Hippocampal formation (tissue), 2 donors: ENCODE results near the gene GALNTL6.
"Not testable (repeated sequence)": the region's sequence is repeated elsewhere in the genome, so short reads cannot be mapped to it uniquely, and the experiment has no call there.

Experiments
- DNase-seq, 2 donors: peaks; one replicate each; lab custom pipeline; 2025; lab: John Stamatoyannopoulos, UW

GALNTL6 gene

DNA sequence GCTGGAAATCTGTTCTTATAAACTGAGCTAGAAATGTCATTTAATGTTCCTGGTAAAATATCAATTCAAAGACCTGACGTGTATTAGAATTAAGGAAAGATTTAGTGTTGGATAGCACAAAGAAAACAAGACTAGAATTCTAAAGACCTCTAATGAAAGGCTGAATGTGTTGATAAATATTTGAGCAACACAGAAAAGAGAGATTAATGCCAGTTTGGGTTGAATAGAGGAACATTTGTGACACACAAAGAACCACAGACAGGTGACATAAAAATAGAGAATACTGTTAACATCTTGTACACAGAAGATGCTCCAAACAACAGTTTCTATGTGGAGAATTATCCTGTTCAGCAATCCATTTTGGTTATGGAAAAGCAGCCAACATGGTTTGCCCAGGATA is 1133.3 kb downstream of the GALNTL6 start:
- no peak for DNase-seq

DNA sequence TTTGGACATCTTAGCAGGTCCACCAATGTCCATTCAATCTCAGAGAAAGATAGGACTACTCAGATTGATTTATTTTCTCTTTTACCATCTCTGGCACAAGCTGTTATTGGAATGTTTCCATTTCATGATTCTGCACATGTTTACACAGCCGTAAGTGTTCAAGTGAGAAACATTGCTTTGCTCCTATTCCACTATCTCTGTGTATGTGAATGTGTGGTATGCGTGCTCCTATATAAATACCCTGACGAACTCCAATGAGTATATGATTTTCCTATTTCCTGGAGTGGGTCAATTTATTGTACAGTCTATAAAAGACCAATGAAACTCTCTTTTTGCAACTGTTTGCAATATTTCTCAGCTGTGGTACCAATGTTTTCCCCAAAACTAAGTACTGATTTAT is 1134.4 kb downstream of the GALNTL6 start:
- no peak for DNase-seq

DNA sequence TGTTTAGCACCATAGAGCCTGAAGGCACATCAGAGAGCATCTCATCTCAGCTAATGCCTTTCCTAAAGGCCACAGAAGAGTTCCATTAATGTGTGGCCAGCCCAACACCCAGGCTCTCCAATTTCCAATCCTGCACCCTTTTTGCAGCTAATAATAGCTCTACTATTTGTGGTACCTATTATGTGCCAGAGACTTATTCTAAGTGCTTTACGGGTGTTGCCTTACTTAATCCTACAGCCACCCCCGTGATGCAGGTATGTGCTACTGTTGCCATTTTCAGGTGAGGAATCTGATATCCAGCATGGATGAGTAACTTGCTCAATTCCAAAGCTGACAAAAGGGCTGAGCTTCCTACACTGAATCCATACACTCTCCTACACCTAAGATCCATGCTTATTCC is 1137.8 kb downstream of the GALNTL6 start:
- no peak for DNase-seq

DNA sequence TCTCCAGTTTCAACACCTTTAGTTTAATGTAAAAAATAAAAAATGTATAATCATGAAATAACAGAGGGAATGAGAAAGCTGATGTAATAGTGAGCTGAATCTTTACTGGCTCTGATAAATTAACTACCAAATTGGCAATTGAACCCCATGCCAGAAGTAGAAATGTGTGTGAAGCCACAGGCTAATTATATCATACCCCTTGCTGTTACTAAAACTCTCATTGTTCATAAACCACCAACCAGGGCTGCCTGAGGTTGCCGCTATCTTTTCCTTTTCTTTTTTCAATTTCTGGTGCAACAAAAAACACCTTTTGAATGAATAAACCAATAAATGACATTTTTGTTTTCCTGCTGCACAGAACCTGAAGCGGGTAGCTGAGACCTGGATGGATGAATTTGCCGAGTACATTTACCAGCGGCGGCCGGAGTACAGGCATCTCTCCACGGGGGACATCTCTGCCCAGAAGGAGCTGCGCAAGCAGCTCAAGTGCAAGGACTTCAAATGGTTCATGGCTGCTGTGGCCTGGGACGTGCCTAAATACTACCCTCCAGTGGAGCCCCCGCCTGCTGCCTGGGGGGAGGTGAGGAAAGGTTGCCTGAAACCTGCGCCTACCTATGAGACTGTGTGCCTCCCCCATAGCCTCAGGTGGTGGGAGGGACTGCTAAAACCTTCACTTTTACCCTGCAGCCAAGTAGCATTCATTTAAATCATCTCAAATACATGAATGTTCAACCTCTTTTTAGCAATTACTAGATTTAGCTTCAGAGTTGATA is 1138.7 kb downstream of the GALNTL6 start:
- DNase-seq = no peak

DNA sequence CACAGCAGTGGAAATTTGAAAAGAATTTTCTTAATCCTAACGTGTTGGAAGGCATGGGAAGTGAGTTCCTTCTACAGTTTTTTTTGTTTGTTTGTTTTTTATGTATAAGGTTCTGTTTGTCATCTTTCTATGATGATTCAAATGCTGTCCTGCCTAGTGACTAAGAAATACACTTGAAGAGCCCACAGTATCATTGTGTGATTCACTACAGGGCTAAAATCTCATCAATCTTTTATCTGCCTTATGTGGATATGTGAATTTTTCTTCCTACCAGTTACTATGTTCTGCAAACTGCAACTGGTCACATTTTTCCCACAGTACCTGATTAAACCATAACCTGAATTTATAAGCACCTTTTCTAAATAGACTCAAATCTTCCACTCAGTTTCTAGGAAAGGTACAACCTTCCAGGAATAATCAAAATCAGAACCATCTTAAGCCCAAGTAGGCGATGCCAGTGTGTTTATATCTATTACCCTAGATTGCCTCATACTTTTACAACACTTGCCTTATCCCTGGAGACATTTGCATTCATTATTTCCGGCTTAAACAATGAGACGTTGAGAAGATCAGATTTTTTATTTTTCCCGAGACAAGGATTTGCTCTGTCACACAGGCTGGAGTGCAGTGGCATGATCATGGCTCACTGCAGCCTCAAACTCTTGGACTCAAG is 1140.8 kb downstream of the GALNTL6 start:
- DNase-seq = no peak

DNA sequence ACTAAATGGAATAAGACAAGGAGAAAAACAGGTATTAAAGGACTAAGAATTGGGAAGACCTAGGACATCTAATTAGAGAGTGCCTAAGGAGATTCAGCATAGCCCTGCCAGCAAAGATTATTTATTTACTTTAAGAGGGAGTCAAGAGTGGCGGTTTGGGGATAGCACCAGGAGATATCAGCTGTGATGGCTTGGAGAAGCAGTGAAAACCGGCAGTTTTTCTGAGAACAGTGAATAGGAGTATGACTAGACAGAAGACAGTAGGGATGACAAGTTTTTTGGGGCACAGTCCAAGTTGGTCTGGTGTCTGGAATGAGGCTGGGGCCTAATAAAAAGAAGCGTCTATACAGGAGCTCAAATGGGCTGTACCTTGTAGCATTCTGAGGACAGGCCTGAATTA is 1143.1 kb downstream of the GALNTL6 start:
- DNase-seq = not testable (repeated sequence)

DNA sequence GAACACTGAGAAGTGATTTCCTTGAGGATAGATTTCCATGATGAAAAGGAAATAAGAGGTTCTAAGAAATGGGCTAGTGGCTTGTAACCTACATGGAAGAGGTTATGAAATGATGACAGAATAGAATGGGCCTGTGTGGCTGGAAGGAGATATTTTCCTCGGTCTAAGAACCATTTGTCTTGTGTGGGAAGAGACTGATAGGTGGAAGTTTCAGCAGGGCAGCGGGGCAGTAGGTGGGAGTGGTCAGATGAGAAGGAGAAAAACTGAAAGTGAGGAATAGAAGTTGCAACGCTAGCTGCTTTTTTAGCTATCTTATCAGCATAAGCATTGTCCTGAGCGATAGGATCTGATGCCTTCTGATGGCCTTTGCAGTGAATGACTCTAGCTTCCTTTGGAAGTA is 1144.0 kb downstream of the GALNTL6 start:
- no peak for DNase-seq

DNA sequence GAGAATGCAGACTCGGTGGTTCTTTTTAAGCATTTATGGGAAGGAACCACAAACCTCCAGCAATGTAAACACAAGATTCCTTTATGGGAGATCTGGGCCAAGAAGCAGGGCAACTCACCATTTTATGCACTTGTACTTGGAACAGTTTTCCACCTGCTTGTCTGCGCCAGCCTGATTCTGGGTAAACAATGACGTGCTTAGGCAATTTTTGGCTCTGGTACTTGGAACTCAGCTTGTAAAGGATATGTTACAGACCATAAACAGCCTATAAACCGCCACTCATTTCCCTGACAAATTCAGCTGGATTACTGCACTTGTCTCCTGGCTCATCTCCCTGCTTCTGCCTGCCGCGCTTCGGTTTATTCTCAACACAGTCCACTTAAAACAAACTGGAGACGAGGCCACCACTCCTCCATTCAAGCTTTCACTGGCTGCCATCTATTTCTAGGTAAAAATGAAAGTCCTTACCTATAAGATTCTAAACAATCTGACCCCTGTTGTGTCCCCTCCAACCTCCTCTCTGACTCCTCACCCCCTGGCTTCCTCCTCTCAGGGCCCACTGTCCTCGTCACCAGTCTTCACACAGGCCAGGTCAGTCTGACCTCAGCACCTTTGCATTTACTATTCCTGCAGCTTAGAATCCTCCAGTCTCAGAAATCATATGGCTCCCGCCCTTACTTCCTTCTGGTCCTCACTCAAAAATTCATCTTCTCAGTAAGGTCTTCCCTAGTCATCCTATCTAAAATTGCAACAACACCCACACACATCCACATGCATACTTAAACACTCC is 1149.6 kb downstream of the GALNTL6 start:
- DNase-seq = no peak

DNA sequence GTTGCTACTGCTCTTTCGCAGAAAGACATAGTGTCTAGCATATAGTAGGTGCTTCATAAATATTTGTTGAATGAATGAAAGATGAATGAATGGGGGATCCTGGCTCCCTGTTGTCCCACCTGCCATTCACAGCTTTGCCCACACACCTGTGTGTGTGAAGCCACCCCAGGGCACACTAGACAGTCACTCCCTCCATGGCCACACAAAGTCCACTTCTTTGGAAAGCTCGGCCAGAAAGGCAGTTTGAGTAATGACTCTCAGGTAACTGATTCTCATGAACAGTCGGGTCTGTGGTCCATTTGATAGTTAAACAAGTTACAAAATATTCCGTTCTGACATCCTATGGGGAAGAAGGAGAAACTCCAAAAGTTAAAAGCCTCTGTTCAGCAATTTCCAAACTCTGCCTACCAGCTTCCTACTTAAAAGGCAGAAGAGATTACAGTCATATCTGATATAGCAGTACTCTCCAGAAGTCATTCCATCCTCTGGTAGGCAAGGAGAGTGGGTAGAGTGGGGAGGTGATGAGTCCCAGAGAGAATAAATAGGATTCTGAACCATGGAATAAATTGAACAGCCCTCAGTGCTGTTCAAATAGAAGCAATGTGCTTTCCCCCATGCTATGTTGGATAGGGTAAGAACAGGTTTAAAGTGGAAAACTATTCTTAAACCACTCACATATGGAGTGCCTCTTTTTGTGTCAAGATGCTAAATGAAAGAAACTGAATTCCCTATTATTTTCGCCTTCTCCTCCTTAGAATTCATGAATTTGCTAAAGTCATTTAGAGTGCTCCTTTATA is 1150.5 kb downstream of the GALNTL6 start:
- no peak for DNase-seq

DNA sequence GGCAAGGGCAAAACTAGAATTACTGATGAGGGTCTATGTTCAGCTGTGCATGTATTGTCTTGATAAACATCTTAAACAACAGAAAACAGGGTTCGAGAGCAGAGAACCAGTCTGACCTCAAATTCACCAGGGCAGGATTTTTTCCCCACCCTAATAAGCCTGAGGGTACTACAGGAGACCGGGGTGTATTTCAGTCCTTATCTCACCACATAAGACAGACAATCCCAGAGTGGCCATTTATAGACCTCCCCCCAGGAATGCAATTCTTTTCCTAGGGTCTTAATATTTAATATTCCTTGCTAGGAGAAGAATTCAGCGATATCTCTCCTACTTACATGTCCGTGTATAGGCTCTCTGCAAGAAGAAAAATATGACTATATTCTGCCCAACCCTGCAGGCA is 1157.0 kb downstream of the GALNTL6 start:
- not testable (repeated sequence) for DNase-seq

DNA sequence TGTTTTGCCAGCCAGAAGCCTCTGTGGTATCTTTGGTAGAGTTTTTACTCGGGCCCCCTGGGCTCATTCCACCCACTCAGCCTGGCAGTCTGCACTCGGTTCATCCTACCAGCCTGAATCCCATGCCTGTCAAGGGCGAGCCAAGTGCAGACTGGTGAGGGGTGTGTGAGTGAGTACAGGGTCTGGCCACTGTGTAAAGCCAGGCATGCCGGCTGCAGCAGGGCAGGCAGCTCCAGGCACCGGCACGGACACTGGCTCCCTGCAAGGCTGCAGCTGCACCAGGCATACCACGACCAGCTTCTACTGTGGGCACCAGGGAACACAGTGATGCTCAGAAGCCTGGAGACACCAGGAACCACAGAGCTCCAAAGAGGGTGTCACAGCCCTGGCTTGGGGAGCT is 1161.4 kb downstream of the GALNTL6 start:
- no peak for DNase-seq

DNA sequence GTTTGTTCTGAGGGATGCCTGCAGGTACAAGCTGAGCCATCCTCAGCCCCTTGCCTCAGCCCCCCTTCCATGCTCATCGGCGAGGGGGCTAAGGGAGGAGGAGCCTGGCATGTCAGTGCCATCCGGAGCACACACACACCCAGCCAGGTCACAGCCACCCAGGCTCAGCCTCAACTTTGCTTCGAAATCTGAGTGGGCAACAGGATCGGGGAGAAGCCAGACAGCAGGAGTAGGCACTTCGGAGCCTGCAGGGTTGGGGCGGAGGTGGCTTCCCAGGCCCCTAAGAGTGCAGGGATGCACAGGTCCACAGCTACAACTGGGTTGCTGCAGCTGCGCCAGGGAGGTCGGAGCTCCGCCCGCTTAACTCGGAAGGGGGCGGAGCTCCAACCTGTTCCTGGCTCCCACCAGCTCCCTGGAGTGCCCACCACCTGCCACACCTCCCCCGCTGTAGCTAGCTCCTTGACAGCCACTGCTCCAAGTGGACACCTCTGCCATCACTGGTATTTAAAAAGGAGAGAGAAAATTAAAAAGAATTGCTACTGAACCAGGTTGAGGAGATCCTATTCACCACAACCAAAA is 1162.5 kb downstream of the GALNTL6 start:
- no peak for DNase-seq

DNA sequence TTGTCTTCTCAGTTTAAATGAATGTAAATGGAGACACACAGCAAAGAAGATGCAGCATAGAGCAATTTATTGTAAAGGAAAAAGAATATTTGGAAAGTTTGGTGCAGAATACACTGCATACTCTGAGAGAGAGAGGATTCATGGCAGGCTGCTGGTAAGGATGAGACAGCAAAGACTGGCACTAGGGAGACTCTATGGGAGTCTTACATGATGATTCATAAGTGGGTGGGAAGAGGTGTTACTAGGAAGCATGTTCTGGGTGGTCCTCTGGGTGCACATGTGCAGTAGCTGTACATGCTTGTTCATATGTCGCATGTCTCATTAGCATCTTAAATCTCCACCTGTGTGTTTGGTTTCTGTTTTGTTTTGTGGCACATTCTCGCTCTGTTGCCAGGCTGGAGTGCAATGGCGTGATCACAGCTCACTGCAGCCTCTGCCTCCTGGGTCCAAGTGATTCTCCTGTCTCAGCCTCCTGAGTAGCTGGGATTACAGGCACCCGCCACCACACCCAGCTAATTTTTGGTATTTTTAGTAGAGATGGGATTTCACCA is 1164.4 kb downstream of the GALNTL6 start:
- DNase-seq = not testable (repeated sequence)

DNA sequence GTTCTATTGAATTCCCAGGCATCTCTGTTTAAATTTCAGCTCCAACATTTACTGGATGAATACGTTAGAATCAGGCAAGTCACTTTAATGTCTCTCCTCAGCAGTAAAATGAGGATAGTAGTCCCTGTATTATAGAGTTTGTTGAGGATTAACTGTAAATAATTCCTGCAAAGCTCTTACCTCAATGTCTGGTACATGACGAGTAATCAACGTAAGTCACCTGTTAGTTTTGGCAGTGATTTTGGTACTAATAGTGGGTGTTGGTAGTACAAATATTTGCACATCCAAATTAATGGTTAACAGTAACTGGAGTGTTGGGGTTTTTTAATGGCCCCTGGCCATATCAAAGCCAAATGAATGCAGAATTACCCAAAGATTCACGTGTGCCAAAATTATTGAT is 1165.6 kb downstream of the GALNTL6 start:
- no peak for DNase-seq

DNA sequence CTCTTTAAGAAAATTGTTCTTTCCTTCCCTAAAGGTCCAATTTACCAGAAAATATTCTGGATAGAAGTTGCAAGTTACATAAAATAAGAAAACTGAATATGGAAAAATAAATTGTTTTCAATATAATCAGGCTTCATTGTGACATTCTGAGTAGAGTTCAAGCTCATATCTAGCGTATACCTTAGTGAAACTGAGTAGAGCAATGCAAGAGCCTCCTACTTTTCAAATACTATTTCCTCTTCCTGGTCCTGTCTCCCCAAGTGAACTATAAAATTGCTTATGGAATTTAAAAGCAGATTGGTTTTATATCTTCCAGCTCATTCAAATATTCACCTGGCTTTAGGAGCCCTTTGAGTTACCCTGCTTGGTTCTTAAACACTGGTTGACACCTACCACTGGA is 1166.1 kb downstream of the GALNTL6 start:
- DNase-seq = no peak

DNA sequence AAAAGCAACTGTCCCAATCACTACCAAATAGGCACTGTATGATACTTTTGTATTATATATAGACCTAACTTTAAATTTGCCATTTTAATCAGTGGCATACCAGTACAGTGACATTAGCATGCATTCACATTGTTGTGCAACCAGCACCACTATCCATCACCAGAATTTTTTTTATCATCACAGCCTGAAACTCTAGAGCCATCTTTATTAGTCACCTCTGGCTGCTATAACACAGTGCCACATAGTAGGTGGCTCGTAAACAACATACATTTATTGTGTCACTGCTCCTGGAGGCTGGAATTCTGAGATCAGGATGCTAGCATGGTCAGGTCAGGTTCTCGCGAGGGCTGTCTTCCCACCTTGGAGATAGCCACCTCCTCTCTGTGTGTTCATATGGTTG is 1167.0 kb downstream of the GALNTL6 start:
- DNase-seq = no peak

DNA sequence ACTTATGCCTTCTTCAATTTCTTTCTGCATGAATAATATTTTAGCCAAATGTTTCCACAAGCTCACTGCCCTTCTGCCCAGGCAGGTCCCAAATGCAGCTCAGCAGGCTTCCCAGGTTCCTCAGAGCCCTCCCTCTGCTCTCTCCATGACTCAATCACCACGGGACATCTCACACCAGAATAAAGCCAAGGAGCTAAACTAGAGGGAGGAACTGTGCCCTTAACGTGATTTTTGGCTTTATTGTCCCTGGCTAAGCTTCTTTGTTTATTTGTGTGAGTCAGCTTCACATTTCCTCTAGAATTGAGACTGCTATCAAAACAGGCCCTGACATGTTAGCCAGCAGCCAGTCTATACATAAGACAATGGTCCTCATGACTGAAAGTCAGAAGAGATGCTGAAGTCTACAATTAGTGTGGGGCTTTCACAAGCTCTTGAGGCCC is 1169.0 kb downstream of the GALNTL6 start:
- no peak for DNase-seq

DNA sequence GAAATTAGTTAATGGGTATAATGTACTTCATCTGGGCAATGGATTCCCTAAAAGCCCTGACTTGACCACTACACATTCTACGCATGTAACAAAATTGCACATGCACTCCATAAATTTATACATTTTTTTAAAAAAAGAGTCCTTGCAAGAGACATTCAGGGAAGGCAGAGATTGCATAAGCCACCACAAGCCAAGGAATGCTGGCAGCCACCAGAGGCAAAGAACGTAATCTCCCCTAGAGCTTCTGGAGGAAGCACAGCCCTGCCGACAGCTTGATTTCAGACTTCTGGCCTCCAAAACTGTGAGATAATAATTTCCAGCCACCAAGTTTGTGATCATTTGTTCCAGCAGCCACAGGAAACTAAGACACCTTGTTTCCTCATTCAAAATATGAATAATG is 1169.8 kb downstream of the GALNTL6 start:
- DNase-seq = no peak

DNA sequence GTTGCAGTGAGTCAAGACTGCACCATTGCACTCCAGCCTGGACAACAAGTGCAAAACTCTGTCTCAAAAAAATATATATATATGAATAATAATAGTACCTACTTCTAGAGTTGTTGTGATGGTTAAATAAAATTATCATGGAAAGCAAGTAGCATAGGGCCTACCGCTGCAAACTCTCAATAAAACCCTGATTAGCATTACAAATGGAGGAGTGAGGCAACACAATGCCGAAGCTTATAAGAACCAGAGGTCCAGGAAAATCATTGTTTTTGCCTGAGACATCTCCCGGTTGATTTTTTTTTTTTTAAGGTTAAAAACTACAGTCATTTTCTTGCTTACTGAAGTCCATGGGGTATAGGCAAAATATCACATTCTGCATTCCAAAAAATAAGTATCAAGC is 1170.4 kb downstream of the GALNTL6 start:
- DNase-seq = no peak

DNA sequence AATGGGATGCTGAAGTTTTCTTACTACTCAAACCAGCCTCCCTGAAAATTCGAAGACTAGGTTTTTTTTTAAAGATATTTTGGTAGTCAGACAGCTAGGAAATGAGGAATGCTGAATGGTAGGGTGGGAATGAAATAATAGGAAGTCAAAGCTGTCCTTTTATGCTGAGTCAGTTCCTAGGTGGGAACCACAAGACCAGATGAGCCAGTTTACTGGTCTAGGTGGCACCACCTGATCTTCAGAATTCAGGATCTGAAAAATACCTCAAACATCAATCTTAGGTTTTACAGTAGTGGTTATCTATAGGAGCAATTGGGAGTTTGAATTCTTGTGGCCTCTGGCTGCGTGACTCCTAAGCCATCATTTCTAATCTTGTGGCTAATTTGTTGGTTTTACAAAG is 1172.3 kb downstream of the GALNTL6 start:
- DNase-seq = no peak

DNA sequence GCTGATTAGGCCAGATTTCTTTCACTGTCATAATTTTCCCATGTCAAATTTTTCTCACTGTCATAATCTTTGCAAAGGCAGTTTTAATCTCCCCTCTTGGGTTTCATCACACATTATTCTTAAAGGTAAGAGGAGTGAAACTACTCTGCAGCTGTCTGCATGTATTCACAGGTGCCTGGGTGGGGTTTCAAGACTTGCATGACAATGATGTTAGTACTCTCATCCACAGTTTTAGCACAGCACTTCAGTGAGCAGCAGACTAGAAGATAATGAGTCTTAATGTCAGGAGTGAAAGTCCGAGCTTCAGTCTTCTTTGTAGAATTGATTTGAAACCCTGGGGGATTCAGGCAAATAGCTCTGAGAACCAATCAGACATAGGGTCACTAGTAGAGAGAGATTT is 1172.9 kb downstream of the GALNTL6 start:
- no peak for DNase-seq
